ENCODE measurements around the gene ZNF8.

The ZNF8 gene

GRCh38 chr19:58350001-58350861, 71.5 kb downstream of the ZNF8 start:
- TF ChIP-seq CTCF (IDR thresholded peaks at IDR 0.05; ENCODE audit: extremely low read depth, insufficient read depth, missing control alignments), result no peak
- in situ Hi-C loops (cut with MboI; ENCODE audit: low pct_unique_long_range_greater_than_20kb, low sequenced_read_pairs, unreplicated experiment), result no loop called here
- no peak for DNase-seq (ENCODE audit: low spot score)

GRCh38 chr19:58350871-58351557, 72.3 kb downstream of the ZNF8 start:
- no peak for TF ChIP-seq CTCF (IDR thresholded peaks at IDR 0.05; ENCODE audit: extremely low read depth, insufficient read depth, missing control alignments)
- in situ Hi-C loops (cut with MboI; ENCODE audit: low pct_unique_long_range_greater_than_20kb, low sequenced_read_pairs, unreplicated experiment), result no loop called here
- DNase-seq (ENCODE audit: low spot score), result no peak

- no peak for DNase-seq (ENCODE audit: low spot score)
- TF ChIP-seq CTCF (IDR thresholded peaks at IDR 0.05; ENCODE audit: extremely low read depth, insufficient read depth, missing control alignments), result no peak
- in situ Hi-C loops (cut with MboI; ENCODE audit: low pct_unique_long_range_greater_than_20kb, low sequenced_read_pairs, unreplicated experiment), result no loop called here
These were observed 72.8 kb downstream of the ZNF8 start for GRCh38 chr19:58351558-58351878.

- DNase-seq (ENCODE audit: low spot score), result no peak
- in situ Hi-C loops (cut with MboI; ENCODE audit: low pct_unique_long_range_greater_than_20kb, low sequenced_read_pairs, unreplicated experiment), result no loop called here
- no peak for TF ChIP-seq CTCF (IDR thresholded peaks at IDR 0.05; ENCODE audit: extremely low read depth, insufficient read depth, missing control alignments)
These were observed 73.4 kb downstream of the ZNF8 start for GRCh38 chr19:58351990-58352755.
